SK-N-SH (cell line): ENCODE measurements around the gene TMEM255B. TPM values are rescaled to one million over a fixed set of nuclear protein-coding genes. Genes with fewer than 3 reads are reported as not detected.
A peak's percentile ranks its signal among the peaks of the same experiment; 100 is the strongest.

ENCODE experiments used
- CTCF ChIA-PET: fragments of 300-600, 350-600 bp; formaldehyde crosslinking; extraction: SDS; loops from one replicate; lab custom pipeline; 2021; lab: Yijun Ruan, JAX
- POLR2A ChIA-PET: fragments of 350-600 bp; sonication (Branson Sonifier 250); formaldehyde crosslinking; extraction: SDS; loops from one replicate; lab custom pipeline; 2020; ENCODE audit warnings: antibody characterized with exemption, inconsistent platforms; lab: Yijun Ruan, JAX
- DNase-seq: peaks from one replicate; pipeline ENCODE4 v3.0.0; 2012
- H2AFZ ChIP-seq: fragments of 200-600 bp; sonication (generic); 2 replicates; pipeline ENCODE4 v1.8.1; 2016; ENCODE audit warnings: antibody characterized with exemption, mild to moderate bottlenecking, low read depth
- H3F3A ChIP-seq: fragments of 200-600 bp; sonication (generic); replicated peaks from 2 replicates; pipeline ENCODE3; 2016; ENCODE audit warnings: antibody characterized with exemption, mild to moderate bottlenecking; ENCODE audit not compliant: insufficient read depth
- H3K27ac ChIP-seq, 2 experiments: fragments of 200-500 bp in 1 of 2; fragments of 200-600 bp in 1 of 2; sonication (Bioruptor generic) in 1 of 2; sonication (generic), shearing (Covaris generic) in 1 of 2; 2 replicates each; pipeline versions ENCODE4 v1.5.1 to v1.6.1; 2014 to 2016; ENCODE audit warnings: low read depth in 2 of 2, inconsistent platforms in 1 of 2, low read length in 1 of 2, mild to moderate bottlenecking in 1 of 2, mixed read lengths in 1 of 2
- H3K27me3 ChIP-seq: fragments of 200-600 bp; sonication (generic), shearing (Covaris generic); 2 replicates; pipeline ENCODE4 v1.6.1; 2016; ENCODE audit warnings: mixed run types; ENCODE audit not compliant: insufficient read depth
- H3K36me3 ChIP-seq, 2 experiments: fragments of 200-500 bp in 1 of 2; fragments of 200-600 bp in 1 of 2; sonication (Bioruptor generic) in 1 of 2; sonication (generic) in 1 of 2; replicated peaks in 1 of 2; 2 replicates each; pipeline versions ENCODE3 to v1.5.1; 2014 to 2016; ENCODE audit warnings: low read length in 1 of 2, mild to moderate bottlenecking in 1 of 2; ENCODE audit not compliant: insufficient read depth in 2 of 2, control insufficient read depth in 1 of 2
- H3K4me1 ChIP-seq, 2 experiments: fragments of 200-500 bp in 1 of 2; fragments of 200-600 bp in 1 of 2; sonication (Bioruptor generic) in 1 of 2; sonication (generic), shearing (Covaris generic) in 1 of 2; 2 replicates each; pipeline versions ENCODE4 v1.5.1 to v1.6.1; 2014 to 2016; ENCODE audit warnings: low read depth in 1 of 2, low read length in 1 of 2, mixed run types in 1 of 2; ENCODE audit not compliant: insufficient read depth in 2 of 2, control insufficient read depth in 1 of 2
- H3K4me2 ChIP-seq: fragments of 200-600 bp; sonication (generic), shearing (Covaris generic); 2 replicates; pipeline ENCODE4 v1.6.1; 2017; ENCODE audit warnings: mixed run types
- H3K4me3 ChIP-seq, 2 experiments: fragments of 200-500 bp in 1 of 2; fragments of 200-600 bp in 1 of 2; sonication (Bioruptor generic) in 1 of 2; sonication (generic), shearing (Covaris generic) in 1 of 2; 2 replicates each; pipeline versions ENCODE4 v1.5.1 to v1.8.1; 2014 to 2016; ENCODE audit warnings: low read depth in 2 of 2, inconsistent platforms in 1 of 2, low read length in 1 of 2, mild to moderate bottlenecking in 1 of 2, mixed read lengths in 1 of 2, moderate library complexity in 1 of 2
- H3K79me2 ChIP-seq: fragments of 200-600 bp; sonication (generic); 2 replicates; pipeline ENCODE4 v1.8.1; 2017; ENCODE audit warnings: mild to moderate bottlenecking; ENCODE audit not compliant: insufficient read depth
- H3K9ac ChIP-seq: fragments of 200-600 bp; sonication (generic); 2 replicates; pipeline ENCODE4 v1.6.1; 2017; ENCODE audit warnings: mixed run types
- H3K9me2 ChIP-seq: fragments of 200-600 bp; sonication (generic); 2 replicates; pipeline ENCODE4 v1.6.1; 2017; ENCODE audit warnings: mixed run types
- H3K9me3 ChIP-seq: fragments of 200-600 bp; sonication (generic); 2 replicates; pipeline ENCODE4 v1.6.1; 2017; ENCODE audit warnings: mixed run types, mild to moderate bottlenecking, moderate library complexity
- H4K20me1 ChIP-seq: fragments of 200-600 bp; sonication (generic); 2 replicates; pipeline ENCODE4 v1.6.1; 2017; ENCODE audit warnings: mild to moderate bottlenecking, mixed run types; ENCODE audit not compliant: insufficient read depth
- EP300 ChIP-seq, 2 experiments: IDR thresholded peaks; 2 replicates each; pipeline versions ENCODE4 v1.4.0 to v1.6.1; 2012; ENCODE audit warnings: borderline replicate concordance in 1 of 2, low read depth in 1 of 2, low read length in 1 of 2
- NFIC ChIP-seq: IDR thresholded peaks from 2 replicates; pipeline ENCODE4 v1.4.0; 2012; ENCODE audit warnings: borderline replicate concordance
- NRF1 ChIP-seq: IDR thresholded peaks from 2 replicates; pipeline ENCODE4 v1.6.1; 2012; ENCODE audit warnings: low read depth, mild to moderate bottlenecking, low read length
- RAD21 ChIP-seq: IDR thresholded peaks from 2 replicates; pipeline ENCODE4 v1.6.1; 2012; ENCODE audit warnings: mild to moderate bottlenecking, low read length
- RXRA ChIP-seq: IDR thresholded peaks from 2 replicates; pipeline ENCODE4 v1.4.0; 2012; ENCODE audit warnings: low read depth, mild to moderate bottlenecking, borderline replicate concordance
- SMC3 ChIP-seq: IDR thresholded peaks from 2 replicates; pipeline ENCODE4 v1.6.1; 2012; ENCODE audit warnings: low read depth, low read length, improper control_type of control experiment
- TCF12 ChIP-seq: IDR thresholded peaks from 2 replicates; pipeline ENCODE4 v1.4.0; 2012
- TEAD4 ChIP-seq: IDR thresholded peaks from 2 replicates; pipeline ENCODE4 v1.4.0; 2012; ENCODE audit warnings: mild to moderate bottlenecking, borderline replicate concordance; ENCODE audit not compliant: insufficient read depth
- WGBS: methylation state at CpG from one replicate; pipeline ENCODE4 v1.1.6; 2017; ENCODE audit warnings: low lambda C conversion rate; 5-methylcytosine and 5-hydroxymethylcytosine counted together
- polyA plus RNA-seq, 3 experiments: library from polyadenylated mRNA; depleted of rRNA; stranded (reverse); fragments of >200 nt; gene quantifications; 2 replicates each; pipeline ENCODE4 v1.2.3, GENCODE V29; 2012
- TF ChIP-seq, protein P1 (sequence below): IDR thresholded peaks from 2 replicates; pipeline ENCODE4 v1.4.0; 2012; ENCODE audit warnings: low read depth, borderline replicate concordance
- TF ChIP-seq, protein P2 (sequence below): IDR thresholded peaks from 2 replicates; pipeline ENCODE4; 2012

TMEM255B gene
- polyA plus RNA-seq, 1 of the 3 experiments (the other 2 are of a cell fraction), result 14.8 TPM

DNA sequence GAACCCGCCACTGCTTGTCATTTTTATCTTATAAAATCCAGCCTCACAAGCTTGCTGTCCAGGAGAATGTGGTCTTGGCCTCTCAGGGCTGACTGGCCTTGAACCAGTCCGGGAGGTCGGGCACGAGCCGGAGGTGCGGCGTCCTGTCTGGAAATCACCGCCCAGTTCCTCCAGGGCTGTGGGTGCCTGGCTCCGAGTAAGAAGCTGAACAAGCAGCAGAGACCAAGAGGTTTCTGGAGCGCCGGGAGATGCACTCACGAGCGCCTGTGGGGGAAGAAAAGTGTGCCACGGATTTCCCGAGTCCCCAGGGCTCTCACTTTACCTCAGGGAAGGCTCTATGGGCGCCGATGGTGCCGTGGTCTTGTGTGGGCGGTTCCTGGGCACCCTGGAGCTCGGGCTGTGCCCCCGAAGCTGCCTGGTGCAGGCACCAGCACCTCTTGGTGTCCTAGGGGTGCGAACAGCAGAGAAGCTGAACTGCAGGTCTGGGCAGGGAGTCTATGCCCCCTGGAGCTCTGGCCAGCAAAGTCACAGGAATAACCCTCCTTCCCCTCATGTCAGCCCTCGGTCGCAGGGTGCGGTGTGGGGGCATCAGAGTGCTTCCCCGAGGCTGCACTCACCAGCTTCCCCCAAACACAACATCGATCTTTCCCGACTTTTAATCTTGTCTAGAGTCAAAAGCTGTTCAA lies 54.9 kb downstream of the TMEM255B start:
- Histone ChIP-seq H4K20me1 (no peaks in the 10 kb centered on the region), H3K9me3 (no peaks in the 10 kb centered on the region), H3K36me3 (no peaks in the 10 kb centered on the region), H3K9ac (no peak overlapping the region), H3F3A (peaks cover 9% of the 10 kb centered on the region), H3K4me3 (no peak overlapping the region), H3K4me2 (peak overlapping the region; percentile 24; the same call in 1 of the 2 replicates), H3K27ac (peak overlapping the region in 1 of 2 experiments; percentile 9; a peak in 1 of 4 replicates), H2AFZ (no peak overlapping the region), H3K4me1 (peaks cover 16 to 26% of the 10 kb centered on the region in 2 experiments; a peak in 2 of 4 replicates), H3K27me3 (no peaks in the 10 kb centered on the region), H3K79me2 (no peaks in the 10 kb centered on the region; the same call in 1 of the 2 replicates), H3K9me2 (no peaks in the 10 kb centered on the region)
- CTCF ChIA-PET, result interaction anchor here (0.6 to 1.4 kb wide), 6 partner anchors 78 to 415 kb away, joined by 3 to 5 read pairs (median 3); no protein-coding TSS in a partner anchor
- no peak for DNase-seq
- 83% methylated on average over 17 of the region's 28 CpGs for WGBS
- POLR2A ChIA-PET, result no interaction called here
- TF ChIP-seq NRF1, result no peak
- TF ChIP-seq TCF12, result no peak
- no peak for TF ChIP-seq RAD21
- no peak for TF ChIP-seq RXRA
- no peak for TF ChIP-seq SMC3
- no peak for TF ChIP-seq TEAD4
- TF ChIP-seq, protein P1, sequence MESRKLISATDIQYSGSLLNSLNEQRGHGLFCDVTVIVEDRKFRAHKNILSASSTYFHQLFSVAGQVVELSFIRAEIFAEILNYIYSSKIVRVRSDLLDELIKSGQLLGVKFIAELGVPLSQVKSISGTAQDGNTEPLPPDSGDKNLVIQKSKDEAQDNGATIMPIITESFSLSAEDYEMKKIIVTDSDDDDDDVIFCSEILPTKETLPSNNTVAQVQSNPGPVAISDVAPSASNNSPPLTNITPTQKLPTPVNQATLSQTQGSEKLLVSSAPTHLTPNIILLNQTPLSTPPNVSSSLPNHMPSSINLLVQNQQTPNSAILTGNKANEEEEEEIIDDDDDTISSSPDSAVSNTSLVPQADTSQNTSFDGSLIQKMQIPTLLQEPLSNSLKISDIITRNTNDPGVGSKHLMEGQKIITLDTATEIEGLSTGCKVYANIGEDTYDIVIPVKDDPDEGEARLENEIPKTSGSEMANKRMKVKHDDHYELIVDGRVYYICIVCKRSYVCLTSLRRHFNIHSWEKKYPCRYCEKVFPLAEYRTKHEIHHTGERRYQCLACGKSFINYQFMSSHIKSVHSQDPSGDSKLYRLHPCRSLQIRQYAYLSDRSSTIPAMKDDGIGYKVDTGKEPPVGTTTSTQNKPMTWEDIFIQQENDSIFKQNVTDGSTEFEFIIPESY, result no peak
- TF ChIP-seq, protein P2, sequence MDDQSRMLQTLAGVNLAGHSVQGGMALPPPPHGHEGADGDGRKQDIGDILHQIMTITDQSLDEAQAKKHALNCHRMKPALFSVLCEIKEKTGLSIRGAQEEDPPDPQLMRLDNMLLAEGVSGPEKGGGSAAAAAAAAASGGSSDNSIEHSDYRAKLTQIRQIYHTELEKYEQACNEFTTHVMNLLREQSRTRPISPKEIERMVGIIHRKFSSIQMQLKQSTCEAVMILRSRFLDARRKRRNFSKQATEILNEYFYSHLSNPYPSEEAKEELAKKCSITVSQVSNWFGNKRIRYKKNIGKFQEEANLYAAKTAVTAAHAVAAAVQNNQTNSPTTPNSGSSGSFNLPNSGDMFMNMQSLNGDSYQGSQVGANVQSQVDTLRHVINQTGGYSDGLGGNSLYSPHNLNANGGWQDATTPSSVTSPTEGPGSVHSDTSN, result no peak

DNA sequence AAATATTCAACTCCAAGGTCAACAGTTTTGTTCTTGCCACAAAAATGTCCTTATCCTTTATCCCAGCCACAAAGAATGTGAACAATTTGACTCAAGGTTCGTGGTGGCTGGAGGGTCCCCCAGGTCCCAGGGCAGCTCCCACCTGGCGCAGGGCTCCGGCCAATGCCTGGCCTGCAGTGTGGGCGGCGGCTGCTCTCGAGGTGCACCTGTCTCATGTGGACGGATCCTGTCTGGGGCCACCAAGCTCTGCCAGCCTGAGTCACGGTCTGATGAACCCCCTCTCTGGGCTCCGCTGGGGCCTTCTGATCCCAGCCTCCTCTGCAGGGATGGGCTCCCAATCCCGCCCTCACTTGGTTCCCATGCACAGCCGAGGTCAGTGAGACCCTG lies 55.4 kb downstream of the TMEM255B start:
- Histone ChIP-seq H4K20me1 (no peaks in the 10 kb centered on the region), H3K9me3 (no peaks in the 10 kb centered on the region), H3K4me2 (peak overlapping the region; percentile 24; the same call in 1 of the 2 replicates), H3K79me2 (no peaks in the 10 kb centered on the region; the same call in 1 of the 2 replicates), H3K9ac (no peak overlapping the region), H3K36me3 (peaks cover 0 to 2% of the 10 kb centered on the region in 2 experiments), H3K4me1 (peaks cover 16 to 29% of the 10 kb centered on the region in 2 experiments; a peak in 2 of 4 replicates), H3K27me3 (no peaks in the 10 kb centered on the region), H3F3A (peaks cover 9% of the 10 kb centered on the region), H2AFZ (no peak overlapping the region), H3K27ac (no peak overlapping the region), H3K9me2 (no peaks in the 10 kb centered on the region), H3K4me3 (no peak overlapping the region)
- ChIA-PET POLR2A (no interaction called here), CTCF (interaction anchor here (0.6 to 1.4 kb wide), 6 partner anchors 79 to 414 kb away, joined by 3 to 5 read pairs (median 3); no protein-coding TSS in a partner anchor)
- no peak for DNase-seq
- TF ChIP-seq NFIC (no peak), TCF12 (peak; percentile 40; the same call in 1 of the 2 replicates), EP300 (IDR thresholded peaks at IDR 0.05; ENCODE audit: borderline replicate concordance in 1 of 2, low read depth in 1 of 2, low read length in 1 of 2) (0 out of 4 replicates have a peak, but pooled peaks of 1 of the 2 experiments have one; percentile 11), TEAD4 (0 out of 2 replicates have a peak, but pooled peaks have one; percentile 51)
- WGBS, result 78% methylated on average over 6 of the region's 11 CpGs
